CD4-positive, alpha-beta memory T cell (primary cell): ENCODE results near the gene CCDC85B. TPM values are rescaled to one million over a fixed set of nuclear protein-coding genes. Genes with fewer than 3 reads are reported as not detected.

Source experiments
- CTCF ChIA-PET: fragments of 350-600 bp; sonication (Branson Sonifier 250); formaldehyde crosslinking; loops from one replicate; lab custom pipeline; 2021; ENCODE audit warnings: inconsistent platforms; ENCODE audit not compliant: partially characterized antibody; lab: Charles Lee
- POLR2A ChIA-PET: fragments of 350-600 bp; sonication (Branson Sonifier 250); formaldehyde crosslinking; loops from one replicate; lab custom pipeline; 2021; ENCODE audit not compliant: partially characterized antibody; lab: Charles Lee
- DNase-seq, 5 donors: peaks; one replicate each; pipeline versions ENCODE4 v3.0.0 to v3.0.0-alpha.2; 2020 to 2022; ENCODE audit warnings: mixed read lengths in 1 of 5
- H3K27ac ChIP-seq: one replicate; pipeline ENCODE4 v1.7.0; 2013; ENCODE audit warnings: low read depth, low read length
- H3K27me3 ChIP-seq: 2 replicates; pipeline ENCODE4 v1.7.0; 2013; ENCODE audit warnings: mild to moderate bottlenecking, low read length, moderate library complexity; ENCODE audit not compliant: insufficient read depth
- H3K36me3 ChIP-seq: 2 replicates; pipeline ENCODE4 v1.7.0; 2013; ENCODE audit warnings: mild to moderate bottlenecking, low read length, moderate library complexity; ENCODE audit not compliant: insufficient read depth
- H3K4me1 ChIP-seq: 2 replicates; pipeline ENCODE4 v1.7.0; 2013; ENCODE audit warnings: mild to moderate bottlenecking, low read length, moderate library complexity; ENCODE audit not compliant: insufficient read depth
- H3K4me3 ChIP-seq, 2 donors: one replicate each; pipeline ENCODE4 v1.7.0; 2013; ENCODE audit warnings: low read length in 2 of 2, mild to moderate bottlenecking in 1 of 2
- H3K9me3 ChIP-seq, 2 donors: one replicate each; pipeline ENCODE4 v1.7.0; 2013; ENCODE audit warnings: low read length in 2 of 2, control low read depth in 1 of 2; ENCODE audit not compliant: control insufficient read depth in 1 of 2
- H3K27ac Mint-ChIP-seq, 7 donors: one replicate each; pipeline ENCODE4 v1.8.0; 2020 to 2021; ENCODE audit warnings: mixed read lengths in 7 of 7, mild to moderate bottlenecking in 6 of 7, inconsistent platforms in 3 of 7, moderate library complexity in 3 of 7
- H3K27me3 Mint-ChIP-seq, 2 donors: one replicate each; pipeline ENCODE4 v1.8.0; 2020 to 2021; ENCODE audit warnings: mixed read lengths in 2 of 2
- H3K36me3 Mint-ChIP-seq, 2 donors: one replicate each; pipeline ENCODE4 v1.8.0; 2020 to 2021; ENCODE audit warnings: mixed read lengths in 2 of 2, inconsistent platforms in 1 of 2, mild to moderate bottlenecking in 1 of 2
- H3K4me1 Mint-ChIP-seq, 4 donors: one replicate each; pipeline ENCODE4 v1.8.0; 2020 to 2021; ENCODE audit warnings: mixed read lengths in 4 of 4, mild to moderate bottlenecking in 1 of 4
- H3K4me3 Mint-ChIP-seq, 8 donors: one replicate each; pipeline ENCODE4 v1.8.0; 2020 to 2021; ENCODE audit warnings: mixed read lengths in 8 of 8, mild to moderate bottlenecking in 7 of 8, moderate library complexity in 6 of 8, inconsistent platforms in 3 of 8
- H3K9me3 Mint-ChIP-seq, 8 donors: one replicate each; pipeline ENCODE4 v1.8.0; 2020 to 2021; ENCODE audit warnings: mixed read lengths in 8 of 8, mild to moderate bottlenecking in 5 of 8, inconsistent platforms in 3 of 8, moderate library complexity in 1 of 8
- intact Hi-C: fragments of 100-400 bp; cut with micrococcal nuclease; formaldehyde crosslinking; loops from one replicate; pipeline ENCODE4 v1.15.1; 2023
- polyA plus RNA-seq, 2 donors: library from polyadenylated mRNA; unstranded; fragments of 300-500 nt; fragmentation: Illumina TruSeq; gene quantifications; one replicate each; pipeline ENCODE4 v1.2.3, GENCODE V29; 2021
- total RNA-seq, 2 experiments: library from RNA; stranded (reverse); gene quantifications; one replicate each; pipeline ENCODE4 v1.2.3, GENCODE V29; 2021

CCDC85B gene
- total and polyA plus RNA-seq, 4 experiments from 2014 or later: 22.9 to 68.3 (median 42.5) TPM

- POLR2A ChIA-PET: interaction anchor here (0.6 to 3.4 kb wide), 18 partner anchors 9 to 1122 kb away, joined by 3 to 97 read pairs (median 4); partner anchors contain the start of genes C11orf68, CCDC85B, CFL1 and DRAP1
- H3K4me3 Mint-ChIP-seq: peak within 1 kb of the TSS; percentile 57 to 84 (median 65)
- Histone ChIP-seq H3K27ac (peak within 1 kb of the TSS; percentile 46), H3K4me1 (peaks cover 21% of the 10 kb centered on the region), H3K9me3 (no peaks in the 10 kb centered on the region), H3K27me3 (peaks cover 4% of the 10 kb centered on the region), H3K36me3 (no peaks in the 10 kb centered on the region), H3K4me3 (peak within 1 kb of the TSS; percentile 17 to 51)
- H3K9me3 Mint-ChIP-seq: no peaks in the 10 kb centered on the region
- CTCF ChIA-PET: interaction anchor here (1.7 to 11.2 kb wide), 2 partner anchors 12 to 18 kb away, joined by 8 to 162 read pairs; partner anchors contain the start of genes C11orf68, CCDC85B and FIBP
- H3K27me3 Mint-ChIP-seq: peaks cover 0 to 1% of the 10 kb centered on the region in 2 donors
- H3K27ac Mint-ChIP-seq: peak within 1 kb of the TSS; percentile 69 to 93 (median 88)
- intact Hi-C loops: loop anchor here (1.0 kb wide), 3 partner anchors 10 to 61 kb away; partner anchors contain the start of genes C11orf68, CCDC85B, DRAP1 and SART1
- peak; percentile 91 to 98 (median 92) for DNase-seq
- no peaks in the 10 kb centered on the region for H3K36me3 Mint-ChIP-seq
- H3K4me1 Mint-ChIP-seq: peaks cover 5 to 28% (median 7%) of the 10 kb centered on the region in 4 donors
Measured at GRCh38 chr11:65900125-65900898, 9.8 kb downstream of the CCDC85B start, which contains the start of gene FOSL1. TSS of gene FOSL1 (minus strand) at chr11:65900388. CDS start at chr11:65900339, 49 bp downstream.

- Mint-ChIP-seq H3K9me3 (no peaks in the 10 kb centered on the region), H3K36me3 (no peaks in the 10 kb centered on the region), H3K4me1 (peaks cover 5 to 23% (median 7%) of the 10 kb centered on the region in 4 donors), H3K4me3 (peak overlapping the region in 7 of 8 donors; percentile 37 to 84 (median 64)), H3K27ac (peak overlapping the region; percentile 69 to 93 (median 88)), H3K27me3 (peaks cover 0 to 1% of the 10 kb centered on the region in 2 donors)
- no peaks in the 10 kb centered on the region for H3K9me3 ChIP-seq
- H3K27me3 ChIP-seq: peaks cover 4% of the 10 kb centered on the region
- peaks cover 21% of the 10 kb centered on the region for H3K4me1 ChIP-seq
- CTCF ChIA-PET: interaction anchor here (1.1 to 11.2 kb wide), 3 partner anchors 13 to 71 kb away, joined by 3 to 162 read pairs (median 8); partner anchors contain the start of genes C11orf68, CCDC85B and FIBP
- no peaks in the 10 kb centered on the region for H3K36me3 ChIP-seq
- H3K4me3 ChIP-seq: no peak overlapping the region
- intact Hi-C loops: loop anchor here (1.0 kb wide), 3 partner anchors 11 to 60 kb away; partner anchors contain the start of genes C11orf68, CCDC85B, DRAP1 and SART1
- no peak for DNase-seq
- POLR2A ChIA-PET: interaction anchor here (0.6 to 3.4 kb wide), 17 partner anchors 8 to 356 kb away, joined by 3 to 97 read pairs (median 4); partner anchors contain the start of genes BANF1, C11orf68, CCDC85B and CFL1
- H3K27ac ChIP-seq: peak overlapping the region; percentile 37
Measured at GRCh38 chr11:65900899-65901180, 10.4 kb downstream of the CCDC85B start.

GRCh38 chr11:65903068-65903481 is 12.6 kb downstream of the CCDC85B start:
- POLR2A ChIA-PET: no interaction called here
- no peak overlapping the region for H3K27ac ChIP-seq
- peaks cover 0 to 1% of the 10 kb centered on the region in 2 donors for H3K27me3 Mint-ChIP-seq
- H3K36me3 ChIP-seq: no peaks in the 10 kb centered on the region
- H3K36me3 Mint-ChIP-seq: no peaks in the 10 kb centered on the region
- no peaks in the 10 kb centered on the region for H3K9me3 Mint-ChIP-seq
- no peaks in the 10 kb centered on the region for H3K9me3 ChIP-seq
- DNase-seq: no peak
- peaks cover 4% of the 10 kb centered on the region for H3K27me3 ChIP-seq
- H3K27ac Mint-ChIP-seq: peak overlapping the region in 1 of 7 donors; percentile 59
- H3K4me3 ChIP-seq: no peak overlapping the region
- H3K4me1 Mint-ChIP-seq: peaks cover 4 to 17% (median 7%) of the 10 kb centered on the region in 4 donors
- peaks cover 21% of the 10 kb centered on the region for H3K4me1 ChIP-seq
- H3K4me3 Mint-ChIP-seq: no peak overlapping the region
- CTCF ChIA-PET: interaction anchor here (11.2 kb wide), 1 partner anchor 15 kb away, joined by 162 read pairs; the partner anchor contains the start of genes CCDC85B and FIBP
- intact Hi-C loops: no loop called here

- ChIA-PET POLR2A (no interaction called here), CTCF (interaction anchor here (11.2 kb wide), 1 partner anchor 16 kb away, joined by 162 read pairs; the partner anchor contains the start of genes CCDC85B and FIBP)
- no peak overlapping the region for H3K4me3 Mint-ChIP-seq
- peaks cover 4% of the 10 kb centered on the region for H3K27me3 ChIP-seq
- intact Hi-C loops: no loop called here
- no peak for DNase-seq
- no peak overlapping the region for H3K27ac ChIP-seq
- no peaks in the 10 kb centered on the region for H3K9me3 Mint-ChIP-seq
- no peaks in the 10 kb centered on the region for H3K9me3 ChIP-seq
- H3K4me3 ChIP-seq: no peak overlapping the region
- peaks cover 20% of the 10 kb centered on the region for H3K4me1 ChIP-seq
- no peaks in the 10 kb centered on the region for H3K36me3 ChIP-seq
- H3K4me1 Mint-ChIP-seq: peaks cover 3 to 15% (median 7%) of the 10 kb centered on the region in 4 donors
- H3K36me3 Mint-ChIP-seq: no peaks in the 10 kb centered on the region
- H3K27me3 Mint-ChIP-seq: peaks cover 0 to 1% of the 10 kb centered on the region in 2 donors
- peak overlapping the region in 3 of 7 donors; percentile 32 to 59 (median 53) for H3K27ac Mint-ChIP-seq
Measured at GRCh38 chr11:65903715-65904114, 13.2 kb downstream of the CCDC85B start.

- POLR2A ChIA-PET: interaction anchor here (0.6 to 1.6 kb wide), 4 partner anchors 12 to 122 kb away, joined by 3 to 5 read pairs (median 4); partner anchors contain the start of genes C11orf68, CCDC85B and DRAP1
- H3K27ac Mint-ChIP-seq: no peak overlapping the region
Measured at GRCh38 chr11:65906602-65907001, 16.1 kb downstream of the CCDC85B start.

GRCh38 chr11:65907878-65908277 is 17.4 kb downstream of the CCDC85B start:
- no peak overlapping the region for H3K4me3 ChIP-seq
- Mint-ChIP-seq H3K27me3 (peaks cover 3 to 7% of the 10 kb centered on the region in 2 donors), H3K4me1 (peaks cover 2 to 6% (median 5%) of the 10 kb centered on the region in 4 donors), H3K9me3 (no peaks in the 10 kb centered on the region), H3K27ac (no peak overlapping the region), H3K4me3 (no peak overlapping the region), H3K36me3 (no peaks in the 10 kb centered on the region)
- no peak for DNase-seq
- H3K9me3 ChIP-seq: no peaks in the 10 kb centered on the region
- ChIA-PET POLR2A (interaction anchor here (1.0 to 1.6 kb wide), 2 partner anchors 11 to 74 kb away, joined by 3 to 4 read pairs; partner anchors contain the start of genes C11orf68 and DRAP1), CTCF (no interaction called here)
- H3K36me3 ChIP-seq: no peaks in the 10 kb centered on the region
- no peaks in the 10 kb centered on the region for H3K4me1 ChIP-seq
- intact Hi-C loops: no loop called here
- H3K27me3 ChIP-seq: no peaks in the 10 kb centered on the region
- H3K27ac ChIP-seq: no peak overlapping the region

More at GRCh38 chr11:65906602-65907001, 16.1 kb downstream of the CCDC85B start:
- H3K9me3 Mint-ChIP-seq: no peaks in the 10 kb centered on the region
- H3K4me1 Mint-ChIP-seq: peaks cover 2 to 13% (median 5%) of the 10 kb centered on the region in 4 donors
- peaks cover 3 to 8% of the 10 kb centered on the region in 2 donors for H3K27me3 Mint-ChIP-seq
- DNase-seq: no peak
- Histone ChIP-seq H3K9me3 (no peaks in the 10 kb centered on the region), H3K4me3 (no peak overlapping the region), H3K27ac (no peak overlapping the region), H3K4me1 (no peaks in the 10 kb centered on the region), H3K36me3 (no peaks in the 10 kb centered on the region), H3K27me3 (no peaks in the 10 kb centered on the region)
- CTCF ChIA-PET: interaction anchor here (1.8 to 2.3 kb wide), 2 partner anchors 16 to 22 kb away, joined by 9 to 12 read pairs; partner anchors contain the start of gene CCDC85B
- intact Hi-C loops: no loop called here
- no peak overlapping the region for H3K4me3 Mint-ChIP-seq
- no peaks in the 10 kb centered on the region for H3K36me3 Mint-ChIP-seq
